ENCODE measurements around the gene MPL.

MPL gene

GRCh38 chr1:43339584-43340232, 2.1 kb downstream of the MPL start:
- Histone ChIP-seq H3K4me3 (IDR thresholded peaks at IDR 0.05; ENCODE audit: insufficient read depth, low read depth, low read length) (no peak overlapping the region), H4K20me1 (ENCODE audit: insufficient read depth) (no peaks in the 10 kb centered on the region), H3K36me3 (ENCODE audit: insufficient read depth) (no peaks in the 10 kb centered on the region), H3K79me2 (ENCODE audit: insufficient read depth, low read depth) (no peaks in the 10 kb centered on the region), H3K4me2 (no peak overlapping the region), H2AFZ (ENCODE audit: low read depth) (no peak overlapping the region), H3K9ac (no peak overlapping the region), H3K27ac (no peak overlapping the region), H3K4me1 (ENCODE audit: low read depth, poor library complexity, severe bottlenecking) (no peaks in the 10 kb centered on the region), H3K27me3 (ENCODE audit: insufficient read depth, low read depth) (no peaks in the 10 kb centered on the region)
- TF ChIP-seq, protein P1, sequence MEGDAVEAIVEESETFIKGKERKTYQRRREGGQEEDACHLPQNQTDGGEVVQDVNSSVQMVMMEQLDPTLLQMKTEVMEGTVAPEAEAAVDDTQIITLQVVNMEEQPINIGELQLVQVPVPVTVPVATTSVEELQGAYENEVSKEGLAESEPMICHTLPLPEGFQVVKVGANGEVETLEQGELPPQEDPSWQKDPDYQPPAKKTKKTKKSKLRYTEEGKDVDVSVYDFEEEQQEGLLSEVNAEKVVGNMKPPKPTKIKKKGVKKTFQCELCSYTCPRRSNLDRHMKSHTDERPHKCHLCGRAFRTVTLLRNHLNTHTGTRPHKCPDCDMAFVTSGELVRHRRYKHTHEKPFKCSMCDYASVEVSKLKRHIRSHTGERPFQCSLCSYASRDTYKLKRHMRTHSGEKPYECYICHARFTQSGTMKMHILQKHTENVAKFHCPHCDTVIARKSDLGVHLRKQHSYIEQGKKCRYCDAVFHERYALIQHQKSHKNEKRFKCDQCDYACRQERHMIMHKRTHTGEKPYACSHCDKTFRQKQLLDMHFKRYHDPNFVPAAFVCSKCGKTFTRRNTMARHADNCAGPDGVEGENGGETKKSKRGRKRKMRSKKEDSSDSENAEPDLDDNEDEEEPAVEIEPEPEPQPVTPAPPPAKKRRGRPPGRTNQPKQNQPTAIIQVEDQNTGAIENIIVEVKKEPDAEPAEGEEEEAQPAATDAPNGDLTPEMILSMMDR (conservative IDR thresholded peaks at IDR 0.05; ENCODE audit: low read depth, low read length) = no peak

DNA sequence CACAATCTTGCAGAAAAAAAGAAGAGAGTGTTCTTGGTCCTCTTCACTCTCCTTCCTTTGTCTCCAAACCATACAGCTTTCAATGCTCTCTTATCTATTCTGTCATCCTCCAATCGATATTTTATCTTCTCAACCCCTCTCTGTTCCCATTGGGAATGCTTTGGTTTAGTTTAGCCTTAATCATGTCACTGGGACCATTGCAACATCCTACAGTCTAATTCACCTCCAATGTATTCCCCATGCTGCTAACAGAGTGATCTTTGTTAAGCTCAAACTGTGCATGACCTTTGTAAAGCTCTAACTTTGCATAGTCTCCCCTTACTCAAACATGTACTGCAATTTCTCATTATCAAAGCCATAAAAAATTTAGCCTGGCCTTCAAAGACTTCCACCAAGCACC, 2.9 kb downstream of the MPL start:
- H4K20me1 ChIP-seq (ENCODE audit: insufficient read depth) = no peaks in the 10 kb centered on the region

GRCh38 chr1:43344267-43344850, 6.7 kb downstream of the MPL start:
- Histone ChIP-seq H3K27me3 (ENCODE audit: insufficient read depth, low read depth) (no peaks in the 10 kb centered on the region), H3K9ac (no peak overlapping the region), H3K79me2 (ENCODE audit: insufficient read depth, low read depth) (no peaks in the 10 kb centered on the region), H3K4me3 (IDR thresholded peaks at IDR 0.05; ENCODE audit: insufficient read depth, low read depth, low read length) (no peak overlapping the region), H3K4me1 (ENCODE audit: low read depth, poor library complexity, severe bottlenecking) (no peaks in the 10 kb centered on the region), H4K20me1 (ENCODE audit: insufficient read depth) (no peaks in the 10 kb centered on the region), H3K27ac (no peak overlapping the region), H3K36me3 (ENCODE audit: insufficient read depth) (no peaks in the 10 kb centered on the region), H2AFZ (ENCODE audit: low read depth) (no peak overlapping the region), H3K4me2 (no peak overlapping the region)
- TF ChIP-seq, protein P1 (conservative IDR thresholded peaks at IDR 0.05; ENCODE audit: low read depth, low read length) = no peak

More for the DNA sequence above, 2.9 kb downstream of the MPL start:
- H3K27ac ChIP-seq = no peak overlapping the region
- H3K4me3 ChIP-seq (IDR thresholded peaks at IDR 0.05; ENCODE audit: insufficient read depth, low read depth, low read length) = no peak overlapping the region
- H3K36me3 ChIP-seq (ENCODE audit: insufficient read depth) = no peaks in the 10 kb centered on the region
- no peak overlapping the region for H2AFZ ChIP-seq (ENCODE audit: low read depth)
- no peaks in the 10 kb centered on the region for H3K4me1 ChIP-seq (ENCODE audit: low read depth, poor library complexity, severe bottlenecking)
- H3K27me3 ChIP-seq (ENCODE audit: insufficient read depth, low read depth) = no peaks in the 10 kb centered on the region
- no peaks in the 10 kb centered on the region for H3K79me2 ChIP-seq (ENCODE audit: insufficient read depth, low read depth)
- TF ChIP-seq, protein P1 (conservative IDR thresholded peaks at IDR 0.05; ENCODE audit: low read depth, low read length) = no peak
- H3K9ac ChIP-seq = no peak overlapping the region
- no peak overlapping the region for H3K4me2 ChIP-seq

- TF ChIP-seq, protein P1 (conservative IDR thresholded peaks at IDR 0.05; ENCODE audit: low read depth, low read length) = no peak
- Histone ChIP-seq H3K9ac (no peak overlapping the region), H3K36me3 (ENCODE audit: insufficient read depth) (no peaks in the 10 kb centered on the region), H3K4me2 (no peak overlapping the region), H3K27me3 (ENCODE audit: insufficient read depth, low read depth) (no peaks in the 10 kb centered on the region), H4K20me1 (ENCODE audit: insufficient read depth) (no peaks in the 10 kb centered on the region), H3K27ac (no peak overlapping the region), H3K79me2 (ENCODE audit: insufficient read depth, low read depth) (no peaks in the 10 kb centered on the region), H2AFZ (ENCODE audit: low read depth) (no peak overlapping the region), H3K4me1 (ENCODE audit: low read depth, poor library complexity, severe bottlenecking) (no peaks in the 10 kb centered on the region), H3K4me3 (IDR thresholded peaks at IDR 0.05; ENCODE audit: insufficient read depth, low read depth, low read length) (no peak overlapping the region)
Measured at GRCh38 chr1:43345120-43345519, 7.5 kb downstream of the MPL start.
